Measurements from ENCODE around the gene MAOB.

Gene MAOB

GRCh38 chrX:43860646-43861370 is 21.4 kb downstream of the MAOB start:
- no peak for DNase-seq

- DNase-seq, result no peak
Measured at GRCh38 chrX:43853225-43853828, 28.9 kb downstream of the MAOB start.

- no peak for DNase-seq
Measured at GRCh38 chrX:43850629-43851028, 31.6 kb downstream of the MAOB start.

- DNase-seq, result no peak
Measured at GRCh38 chrX:43849173-43849572, 33.1 kb downstream of the MAOB start.

GRCh38 chrX:43847352-43847751 is 34.9 kb downstream of the MAOB start:
- no peak for DNase-seq

- DNase-seq, result no peak
Measured at GRCh38 chrX:43846558-43846957, 35.7 kb downstream of the MAOB start.

GRCh38 chrX:43845776-43846175 is 36.5 kb downstream of the MAOB start:
- no peak for DNase-seq

GRCh38 chrX:43840265-43840664 is 42.0 kb downstream of the MAOB start:
- no peak for DNase-seq

- DNase-seq, result no peak
Measured at GRCh38 chrX:43836435-43837184, 45.6 kb downstream of the MAOB start.

GRCh38 chrX:43835559-43835958 is 46.7 kb downstream of the MAOB start:
- no peak for DNase-seq

GRCh38 chrX:43827791-43828190 is 54.5 kb downstream of the MAOB start:
- DNase-seq, result no peak

GRCh38 chrX:43822014-43822413 is 60.2 kb downstream of the MAOB start:
- no peak for DNase-seq

GRCh38 chrX:43817444-43817843 is 64.8 kb downstream of the MAOB start:
- DNase-seq, result no peak

- no peak for DNase-seq
Measured at GRCh38 chrX:43815209-43815608, 67.0 kb downstream of the MAOB start.

GRCh38 chrX:43813898-43814297 is 68.4 kb downstream of the MAOB start:
- DNase-seq, result no peak

- DNase-seq, result no peak
Measured at GRCh38 chrX:43813319-43813718, 68.9 kb downstream of the MAOB start.

- no peak for DNase-seq
Measured at GRCh38 chrX:43809463-43809862, 72.8 kb downstream of the MAOB start.

GRCh38 chrX:43808231-43808630 is 74.0 kb downstream of the MAOB start:
- DNase-seq, result no peak

- DNase-seq, result no peak
Measured at GRCh38 chrX:43805579-43805978, 76.7 kb downstream of the MAOB start.

GRCh38 chrX:43804021-43804420 is 78.2 kb downstream of the MAOB start:
- no peak for DNase-seq

GRCh38 chrX:43785930-43786591 is 96.2 kb downstream of the MAOB start:
- no peak for DNase-seq

GRCh38 chrX:43758044-43758443 is 124.2 kb downstream of the MAOB start:
- no peak for DNase-seq

GRCh38 chrX:43756076-43756475 is 126.2 kb downstream of the MAOB start:
- no peak for DNase-seq

- DNase-seq, result no peak
Measured at GRCh38 chrX:43753637-43754036, 128.6 kb downstream of the MAOB start.

Measured in GF-D8 (cell line).